HEK293 (cell line): Measurements from ENCODE around the gene SLC18A3.

ENCODE experiments used
- GFI1B ChIP-seq: fragments of 450-650 bp; formaldehyde crosslinking; IDR thresholded peaks from 2 replicates; pipeline ENCODE4 v1.5.1; 2016; ENCODE audit warnings: missing biosample characterization, missing genetic modification characterization
- TF ChIP-seq, protein P1 (sequence below): fragments of 450-650 bp; formaldehyde crosslinking; IDR thresholded peaks from 2 replicates; pipeline ENCODE4 v1.5.1; 2016; ENCODE audit warnings: missing biosample characterization, missing genetic modification characterization

DNA sequence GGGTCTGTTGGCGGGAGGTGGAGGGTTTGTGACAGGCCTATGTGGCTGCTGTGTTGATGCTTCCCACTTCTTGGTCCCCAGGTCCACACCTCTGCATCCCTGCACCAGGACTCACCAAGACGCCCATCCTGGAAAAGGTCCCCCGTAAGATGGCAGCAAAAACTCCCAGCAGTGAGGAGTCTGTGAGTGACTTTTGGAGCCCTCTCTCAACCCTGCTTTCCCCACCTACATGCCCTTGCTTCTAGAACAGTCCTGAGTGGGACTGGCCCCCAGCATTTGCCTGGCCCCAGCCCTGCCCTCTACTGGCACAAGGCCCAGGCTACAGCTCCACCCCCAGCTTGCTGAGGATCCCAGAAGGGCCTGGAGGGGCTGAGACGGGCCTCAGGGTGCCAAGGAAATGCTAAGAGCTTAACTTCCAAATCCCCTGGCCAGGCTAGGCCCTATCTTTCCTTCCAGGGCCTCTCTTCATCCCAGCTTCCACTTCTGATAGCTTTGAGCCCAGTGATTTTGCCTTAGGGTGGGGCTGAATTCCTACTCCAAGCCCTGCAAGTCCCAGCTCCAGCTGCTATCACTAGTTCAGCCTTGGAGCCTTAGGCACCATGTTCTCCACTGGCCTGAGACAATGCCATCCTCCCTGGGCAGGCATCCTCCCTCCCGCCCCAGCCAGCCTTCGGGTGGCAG is 6.5 kb downstream of the SLC18A3 start:
- TF ChIP-seq, protein P1, sequence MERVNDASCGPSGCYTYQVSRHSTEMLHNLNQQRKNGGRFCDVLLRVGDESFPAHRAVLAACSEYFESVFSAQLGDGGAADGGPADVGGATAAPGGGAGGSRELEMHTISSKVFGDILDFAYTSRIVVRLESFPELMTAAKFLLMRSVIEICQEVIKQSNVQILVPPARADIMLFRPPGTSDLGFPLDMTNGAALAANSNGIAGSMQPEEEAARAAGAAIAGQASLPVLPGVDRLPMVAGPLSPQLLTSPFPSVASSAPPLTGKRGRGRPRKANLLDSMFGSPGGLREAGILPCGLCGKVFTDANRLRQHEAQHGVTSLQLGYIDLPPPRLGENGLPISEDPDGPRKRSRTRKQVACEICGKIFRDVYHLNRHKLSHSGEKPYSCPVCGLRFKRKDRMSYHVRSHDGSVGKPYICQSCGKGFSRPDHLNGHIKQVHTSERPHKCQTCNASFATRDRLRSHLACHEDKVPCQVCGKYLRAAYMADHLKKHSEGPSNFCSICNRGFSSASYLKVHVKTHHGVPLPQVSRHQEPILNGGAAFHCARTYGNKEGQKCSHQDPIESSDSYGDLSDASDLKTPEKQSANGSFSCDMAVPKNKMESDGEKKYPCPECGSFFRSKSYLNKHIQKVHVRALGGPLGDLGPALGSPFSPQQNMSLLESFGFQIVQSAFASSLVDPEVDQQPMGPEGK, result no peak
- no peak for TF ChIP-seq GFI1B (tag by site-specific recombination)
